GM23338 (cell line): ENCODE measurements around the gene CERS2. TPM values are rescaled to one million over a fixed set of nuclear protein-coding genes. Genes with fewer than 3 reads are reported as not detected.

ENCODE experiments used
- ATAC-seq: fragments of 200-7000 bp; cut with Tn5 transposase; 3 replicates; pipeline ENCODE4 v1.9.1; 2020
- DNase-seq: peaks from one replicate; pipeline ENCODE4 v3.0.0-alpha.2; 2015; ENCODE audit warnings: low spot score
- H2AFZ ChIP-seq: fragments of 200-600 bp; sonication (generic); 2 replicates; pipeline ENCODE4 v1.8.0; 2016; ENCODE audit warnings: antibody characterized with exemption, mild to moderate bottlenecking, moderate library complexity
- H3F3A ChIP-seq: fragments of 200-600 bp; sonication (generic); replicated peaks from 2 replicates; pipeline ENCODE4 v1.8.0; 2017; ENCODE audit warnings: antibody characterized with exemption, mixed run types, low read depth
- H3K27ac ChIP-seq: fragments of 200-600 bp; sonication (generic); 2 replicates; pipeline ENCODE4 v1.6.1; 2016; ENCODE audit warnings: low read depth
- H3K27me3 ChIP-seq: fragments of 200-600 bp; sonication (generic); 2 replicates; pipeline ENCODE4 v1.8.0; 2016; ENCODE audit warnings: mild to moderate bottlenecking, mixed run types, moderate library complexity; ENCODE audit not compliant: insufficient read depth
- H3K36me3 ChIP-seq: fragments of 200-600 bp; sonication (generic); 2 replicates; pipeline ENCODE4 v1.8.0; 2016; ENCODE audit warnings: mild to moderate bottlenecking; ENCODE audit not compliant: insufficient read depth
- H3K4me1 ChIP-seq: fragments of 200-600 bp; sonication (generic); 2 replicates; pipeline ENCODE4 v1.8.0; 2016; ENCODE audit warnings: mild to moderate bottlenecking, moderate library complexity; ENCODE audit not compliant: insufficient read depth
- H3K4me2 ChIP-seq: fragments of 200-600 bp; sonication (generic); 2 replicates; pipeline ENCODE4 v1.7.1; 2017; ENCODE audit warnings: mixed run types
- H3K4me3 ChIP-seq: fragments of 200-600 bp; sonication (generic); 2 replicates; pipeline ENCODE4 v1.6.1; 2016; ENCODE audit warnings: mixed run types
- H3K79me2 ChIP-seq: fragments of 200-600 bp; sonication (generic); replicated peaks from 2 replicates; pipeline ENCODE4 v1.8.0; 2017; ENCODE audit warnings: mild to moderate bottlenecking; ENCODE audit not compliant: insufficient read depth
- H3K9me2 ChIP-seq: fragments of 200-600 bp; sonication (generic); 2 replicates; pipeline ENCODE4 v1.8.0; 2017; ENCODE audit not compliant: insufficient read depth
- H4K20me1 ChIP-seq: fragments of 200-600 bp; sonication (generic); replicated peaks from 2 replicates; pipeline ENCODE4 v1.8.0; 2017; ENCODE audit warnings: mild to moderate bottlenecking; ENCODE audit not compliant: insufficient read depth
- H3K27ac Mint-ChIP-seq: 2 replicates; pipeline ENCODE4 v1.8.0; 2020; ENCODE audit warnings: inconsistent platforms, mild to moderate bottlenecking, moderate library complexity, mixed read lengths
- H3K27me3 Mint-ChIP-seq: 3 replicates; pipeline ENCODE4 v1.8.0; 2022; ENCODE audit warnings: low read depth, mild to moderate bottlenecking, moderate library complexity, mixed read lengths, inconsistent platforms; ENCODE audit not compliant: insufficient read depth, poor library complexity
- H3K36me3 Mint-ChIP-seq: 3 replicates; pipeline ENCODE4 v1.8.0; 2021; ENCODE audit warnings: low read depth, mild to moderate bottlenecking, inconsistent platforms, moderate library complexity, mixed read lengths
- H3K4me1 Mint-ChIP-seq: 3 replicates; pipeline ENCODE4 v1.8.0; 2020; ENCODE audit warnings: mild to moderate bottlenecking, inconsistent platforms, mixed read lengths
- H3K4me3 Mint-ChIP-seq: 3 replicates; pipeline ENCODE4 v1.8.0; 2021; ENCODE audit warnings: moderate library complexity, mild to moderate bottlenecking, inconsistent platforms, mixed read lengths
- H3K9me3 Mint-ChIP-seq: 3 replicates; pipeline ENCODE4 v1.8.0; 2020; ENCODE audit warnings: moderate library complexity, mild to moderate bottlenecking, inconsistent platforms, mixed read lengths
- CREB1 ChIP-seq: fragments of 250-450 bp; sonication (Bioruptor Pico); IDR thresholded peaks from 2 replicates; pipeline ENCODE4 v1.5.0; 2020; ENCODE audit warnings: low read depth, mild to moderate bottlenecking, moderate library complexity
- ETS1 ChIP-seq: IDR thresholded peaks from 2 replicates; pipeline ENCODE4 v1.6.1; 2016; ENCODE audit warnings: antibody characterized with exemption
- JUNB ChIP-seq: IDR thresholded peaks from one replicate; pipeline ENCODE4 v1.6.1; 2016; ENCODE audit warnings: antibody characterized with exemption; ENCODE audit not compliant: unreplicated experiment
- NANOG ChIP-seq: IDR thresholded peaks from 2 replicates; pipeline ENCODE4 v1.6.1; 2016; ENCODE audit warnings: antibody characterized with exemption, borderline replicate concordance
- POLR2AphosphoS5 ChIP-seq: IDR thresholded peaks from 2 replicates; pipeline ENCODE4 v1.6.1; 2016; ENCODE audit warnings: antibody characterized with exemption, low read depth
- ZNF114 ChIP-seq: fragments of 250-450 bp; sonication (Bioruptor Pico); IDR thresholded peaks from 2 replicates; pipeline ENCODE4 v1.5.0; 2020; ENCODE audit warnings: mild to moderate bottlenecking, moderate library complexity
- polyA plus RNA-seq: library from polyadenylated mRNA; unstranded; fragments of >200 nt; fragmentation: Nextera tagmentation; extraction: Ambion mirVana; gene quantifications from 2 replicates; pipeline ENCODE4 v1.2.1, GENCODE V29; 2016
- total RNA-seq: library from RNA; depleted of rRNA; stranded (reverse); fragments of >200 nt; shearing (Covaris generic); gene quantifications from 2 replicates; pipeline ENCODE4 v1.2.3, GENCODE V29; 2014

Gene CERS2
- total and polyA plus RNA-seq, 2 experiments from 2014 or later = 83.3 to 120 TPM

- H3K4me1 ChIP-seq = peaks cover 25% of the 10 kb centered on the region
- H3K27me3 ChIP-seq = no peaks in the 10 kb centered on the region
- TF ChIP-seq CREB1 (peak; percentile 82), ETS1 (peak; percentile 83), ZNF114 (CRISPR knock-in tag) (no peak), POLR2AphosphoS5 (peak; percentile 55; the same call in 1 of the 2 replicates)
- H3K4me3 ChIP-seq = peak within 1 kb of the TSS; percentile 84
- Mint-ChIP-seq H3K4me1 (peaks cover 36% of the 10 kb centered on the region), H3K4me3 (peak within 1 kb of the TSS; percentile 94), H3K27me3 (peaks cover 21% of the 10 kb centered on the region), H3K9me3 (no peaks in the 10 kb centered on the region), H3K36me3 (no peaks in the 10 kb centered on the region; the same call in 2 of the 3 replicates), H3K27ac (peak within 1 kb of the TSS; percentile 96)
- ATAC-seq (peak; percentile 76), DNase-seq (peak; percentile 98)
- H3K27ac ChIP-seq = peak within 1 kb of the TSS; percentile 73
- no peaks in the 10 kb centered on the region for H3K9me2 ChIP-seq
- H4K20me1 ChIP-seq = no peaks in the 10 kb centered on the region; the same call in 1 of the 2 replicates
- H3K79me2 ChIP-seq = peaks cover 15% of the 10 kb centered on the region
- H3F3A ChIP-seq = peaks cover 13% of the 10 kb centered on the region; the same call in 1 of the 2 replicates
- H3K36me3 ChIP-seq = no peaks in the 10 kb centered on the region
- H3K4me2 ChIP-seq = peak within 1 kb of the TSS; percentile 80
- H2AFZ ChIP-seq = peak within 1 kb of the TSS; percentile 88
Observed at GRCh38 chr1:151008244-151009205, 33.9 kb upstream of the CERS2 start, which contains the start of gene PRUNE1. Gene PRUNE1 (plus strand): TSS chr1:151008449. CDS start chr1:151008633, 184 bp downstream.

GRCh38 chr1:151007853-151008243 lies 33.2 kb upstream of the CERS2 start:
- H3K27ac Mint-ChIP-seq = peak overlapping the region; percentile 96
- Histone ChIP-seq H3K4me2 (peak overlapping the region; percentile 78), H2AFZ (peak overlapping the region; percentile 83), H3K27ac (peak overlapping the region; percentile 73), H3K4me3 (peak overlapping the region; percentile 84), H4K20me1 (no peaks in the 10 kb centered on the region; the same call in 1 of the 2 replicates), H3K9me2 (no peaks in the 10 kb centered on the region), H3K79me2 (peaks cover 15% of the 10 kb centered on the region), H3K27me3 (no peaks in the 10 kb centered on the region), H3F3A (peaks cover 10% of the 10 kb centered on the region; the same call in 1 of the 2 replicates), H3K4me1 (peaks cover 25% of the 10 kb centered on the region), H3K36me3 (no peaks in the 10 kb centered on the region)
- TF ChIP-seq ETS1 = no peak
- TF ChIP-seq NANOG = no peak
- TF ChIP-seq JUNB = no peak
- H3K27me3 Mint-ChIP-seq = peaks cover 19% of the 10 kb centered on the region
- peaks cover 36% of the 10 kb centered on the region for H3K4me1 Mint-ChIP-seq
- ATAC-seq (no peak), DNase-seq (peak; percentile 26)
- no peaks in the 10 kb centered on the region; the same call in 2 of the 3 replicates for H3K36me3 Mint-ChIP-seq
- no peaks in the 10 kb centered on the region for H3K9me3 Mint-ChIP-seq
- peak overlapping the region; percentile 94 for H3K4me3 Mint-ChIP-seq
